ENCODE data around the gene BCAS3. TPM values are rescaled to one million over a fixed set of nuclear protein-coding genes. Genes with fewer than 3 reads are reported as not detected.

The BCAS3 gene
- total RNA-seq, 1 donor from 2014 or later = 29.6 TPM

DNA sequence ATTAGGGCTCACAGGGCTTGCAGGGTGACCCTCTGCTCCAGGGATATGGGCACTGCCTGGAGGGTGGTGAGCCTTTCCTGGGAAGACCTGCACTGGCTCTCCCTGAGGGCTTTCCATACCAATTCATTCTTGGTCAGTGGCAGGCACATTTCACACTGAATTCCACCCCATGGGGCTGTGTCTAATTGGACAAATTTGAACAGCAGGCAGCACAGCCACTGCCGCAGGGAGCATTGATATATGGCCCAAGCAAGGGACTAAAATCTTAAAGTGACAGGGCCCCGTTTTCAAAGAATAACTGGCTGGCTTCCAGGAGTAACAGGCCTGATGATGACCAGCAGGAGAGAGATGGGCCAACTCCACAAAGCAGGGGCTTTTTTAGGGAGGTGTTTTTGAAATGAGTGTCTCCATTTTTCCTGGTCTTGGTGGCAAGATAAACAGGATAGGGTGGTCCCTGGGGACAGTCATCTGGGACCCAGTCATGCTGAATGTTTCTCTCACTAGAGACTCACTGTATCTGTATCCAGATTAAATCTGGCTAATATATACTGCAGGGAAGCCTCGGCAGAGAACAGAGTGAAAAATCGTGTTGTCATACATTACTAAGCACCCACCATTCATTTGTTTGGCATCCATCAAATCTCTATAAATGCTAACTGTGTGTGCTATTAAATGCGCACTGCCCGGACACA, 647.9 kb downstream of the BCAS3 start:
- TF ChIP-seq, protein P1, sequence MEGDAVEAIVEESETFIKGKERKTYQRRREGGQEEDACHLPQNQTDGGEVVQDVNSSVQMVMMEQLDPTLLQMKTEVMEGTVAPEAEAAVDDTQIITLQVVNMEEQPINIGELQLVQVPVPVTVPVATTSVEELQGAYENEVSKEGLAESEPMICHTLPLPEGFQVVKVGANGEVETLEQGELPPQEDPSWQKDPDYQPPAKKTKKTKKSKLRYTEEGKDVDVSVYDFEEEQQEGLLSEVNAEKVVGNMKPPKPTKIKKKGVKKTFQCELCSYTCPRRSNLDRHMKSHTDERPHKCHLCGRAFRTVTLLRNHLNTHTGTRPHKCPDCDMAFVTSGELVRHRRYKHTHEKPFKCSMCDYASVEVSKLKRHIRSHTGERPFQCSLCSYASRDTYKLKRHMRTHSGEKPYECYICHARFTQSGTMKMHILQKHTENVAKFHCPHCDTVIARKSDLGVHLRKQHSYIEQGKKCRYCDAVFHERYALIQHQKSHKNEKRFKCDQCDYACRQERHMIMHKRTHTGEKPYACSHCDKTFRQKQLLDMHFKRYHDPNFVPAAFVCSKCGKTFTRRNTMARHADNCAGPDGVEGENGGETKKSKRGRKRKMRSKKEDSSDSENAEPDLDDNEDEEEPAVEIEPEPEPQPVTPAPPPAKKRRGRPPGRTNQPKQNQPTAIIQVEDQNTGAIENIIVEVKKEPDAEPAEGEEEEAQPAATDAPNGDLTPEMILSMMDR (IDR thresholded peaks at IDR 0.05) = no peak

DNA sequence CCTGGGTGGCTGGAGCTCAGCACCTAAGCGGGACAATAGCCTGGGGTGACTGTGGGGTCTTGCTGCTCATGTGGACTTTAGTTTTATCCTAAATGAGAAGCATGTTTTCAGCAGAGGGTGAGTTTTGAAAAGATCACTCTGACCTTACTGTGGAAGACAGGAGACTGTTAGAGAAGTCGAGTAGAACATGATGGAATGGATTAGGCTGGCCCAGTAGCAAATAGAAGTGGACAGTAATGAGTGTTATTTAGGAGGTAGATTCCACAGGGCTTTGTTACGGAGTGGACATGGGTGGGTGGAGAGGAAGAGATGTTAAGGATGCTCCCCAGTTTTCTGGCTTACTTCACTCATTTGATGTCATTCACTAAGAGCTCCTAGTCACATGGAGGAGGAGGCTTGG, 648.7 kb downstream of the BCAS3 start:
- no peak overlapping the region for H3K4me3 ChIP-seq
- no peaks in the 10 kb centered on the region for H3K27me3 ChIP-seq (ENCODE audit: low read depth)
- TF ChIP-seq, protein P1 (IDR thresholded peaks at IDR 0.05) = no peak
- peak overlapping the region; percentile 56 for H3K27ac ChIP-seq
- H3K9me3 ChIP-seq = no peaks in the 10 kb centered on the region
- no peaks in the 10 kb centered on the region for H3K36me3 ChIP-seq
- H3K4me1 ChIP-seq = peaks cover 38% of the 10 kb centered on the region
- intact Hi-C loops (cut with DNase I) = no loop called here
- DNase-seq (no peak), ATAC-seq (no peak)

More for the DNA sequence above, 647.9 kb downstream of the BCAS3 start:
- Histone ChIP-seq H3K4me3 (no peak overlapping the region), H3K9me3 (no peaks in the 10 kb centered on the region), H3K27ac (peak overlapping the region; percentile 56), H3K27me3 (ENCODE audit: low read depth) (no peaks in the 10 kb centered on the region), H3K4me1 (peaks cover 34% of the 10 kb centered on the region), H3K36me3 (no peaks in the 10 kb centered on the region)
- intact Hi-C loops (cut with DNase I) = no loop called here
- DNase-seq = no peak
- ATAC-seq = peak in 1 of 2 donors; percentile 32

DNA sequence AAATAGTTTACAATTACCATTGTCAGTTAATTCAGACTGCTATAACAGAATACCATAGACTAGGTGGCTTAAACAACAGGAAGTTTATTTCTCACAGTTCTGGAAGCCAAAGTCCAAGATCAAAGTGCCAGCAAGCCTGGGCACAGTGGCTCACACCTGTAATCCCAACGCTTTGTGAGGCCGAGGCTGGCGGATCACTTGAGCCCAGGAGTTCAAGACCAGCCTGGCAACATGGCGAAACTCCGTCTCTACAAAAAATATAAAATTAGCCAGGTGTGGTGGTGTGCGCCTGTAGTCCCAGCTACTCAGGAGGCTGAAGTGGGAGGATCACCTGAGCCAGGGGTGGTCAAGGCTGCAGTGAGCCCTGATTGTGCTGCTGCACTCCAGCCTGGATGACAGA, 650.7 kb downstream of the BCAS3 start:
- DNase-seq (no peak), ATAC-seq (no peak)

DNA sequence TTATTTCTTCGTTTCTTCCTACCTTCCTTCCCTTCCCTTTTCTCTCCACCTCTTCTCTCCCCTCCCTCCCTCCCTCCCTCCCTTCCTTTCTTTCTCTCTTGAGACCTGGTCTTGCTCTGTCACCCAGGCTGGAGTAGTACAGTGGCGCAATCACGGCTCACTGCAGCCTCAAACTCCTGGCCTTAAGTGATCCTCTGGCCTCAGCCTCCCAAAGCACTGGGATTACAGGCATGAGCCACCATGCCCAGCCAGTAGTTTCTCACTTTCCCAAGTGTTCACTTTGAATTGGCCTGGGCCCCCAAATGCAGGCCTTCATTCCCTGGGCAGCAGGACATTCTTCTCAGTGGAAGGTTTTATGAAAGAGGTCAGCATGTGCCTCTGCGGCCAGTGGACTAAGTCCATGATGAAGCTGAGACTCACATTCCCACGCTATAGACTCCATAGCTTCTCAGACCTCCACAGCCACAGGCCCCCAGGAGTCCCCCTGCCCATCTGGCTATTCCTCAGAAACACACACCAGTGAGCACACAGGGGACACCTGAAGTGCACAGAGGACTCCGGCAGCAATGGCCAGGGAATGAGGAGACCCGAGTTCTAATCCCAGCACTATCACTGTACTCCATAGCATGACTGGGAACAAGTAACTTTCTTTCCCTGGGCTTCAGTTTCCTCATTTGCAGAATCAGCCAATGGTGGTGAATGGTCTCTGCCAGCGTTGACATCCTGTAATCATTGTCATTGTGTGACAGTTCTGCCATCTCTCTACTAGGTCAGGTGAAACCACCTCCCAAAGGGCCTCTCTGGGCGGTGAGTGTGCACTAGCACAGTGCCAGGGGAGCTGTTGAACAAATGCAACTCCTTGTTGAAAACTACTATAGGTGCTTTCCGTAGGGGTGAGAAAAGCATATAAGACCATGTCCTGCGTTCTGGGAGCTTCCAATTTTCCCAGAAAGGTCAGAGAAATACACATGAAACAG, 652.8 kb downstream of the BCAS3 start:
- intact Hi-C loops (cut with DNase I) = no loop called here
- ATAC-seq = no peak
- DNase-seq = no peak

More for the DNA sequence above, 650.7 kb downstream of the BCAS3 start:
- TF ChIP-seq, protein P1 (IDR thresholded peaks at IDR 0.05) = no peak
- no peaks in the 10 kb centered on the region for H3K36me3 ChIP-seq
- H3K4me1 ChIP-seq = peaks cover 42% of the 10 kb centered on the region
- no peaks in the 10 kb centered on the region for H3K9me3 ChIP-seq
- no peak overlapping the region for H3K4me3 ChIP-seq
- H3K27ac ChIP-seq = no peak overlapping the region
- no peaks in the 10 kb centered on the region for H3K27me3 ChIP-seq (ENCODE audit: low read depth)
- intact Hi-C loops (cut with DNase I) = no loop called here

DNA sequence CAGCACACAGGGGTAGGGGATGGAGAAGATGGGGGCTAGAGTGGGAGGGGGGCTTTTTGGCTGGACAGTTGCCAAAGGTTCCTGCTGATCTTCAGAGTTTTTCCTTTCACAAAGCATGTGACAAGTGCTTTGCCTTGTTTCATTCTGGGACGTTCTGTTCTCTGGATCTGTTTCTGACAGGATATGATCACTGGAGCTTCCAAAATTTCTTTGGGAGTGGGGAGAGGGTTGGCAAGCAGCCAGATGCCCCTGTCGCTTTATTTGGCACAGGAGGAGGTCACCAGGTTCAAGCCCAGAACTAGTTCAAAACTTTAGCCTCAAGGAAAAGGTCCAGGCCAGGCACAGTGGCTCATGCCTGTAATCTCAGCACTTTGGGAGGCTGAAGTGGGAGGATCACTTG, 653.5 kb downstream of the BCAS3 start:
- H3K4me3 ChIP-seq = no peak overlapping the region
- no peaks in the 10 kb centered on the region for H3K9me3 ChIP-seq
- no peaks in the 10 kb centered on the region for H3K27me3 ChIP-seq (ENCODE audit: low read depth)
- H3K27ac ChIP-seq = peak overlapping the region; percentile 67
- peaks cover 29% of the 10 kb centered on the region for H3K4me1 ChIP-seq
- DNase-seq (no peak), ATAC-seq (no peak)
- intact Hi-C loops (cut with DNase I) = no loop called here
- no peaks in the 10 kb centered on the region for H3K36me3 ChIP-seq
- TF ChIP-seq, protein P1 (IDR thresholded peaks at IDR 0.05) = no peak

More for the DNA sequence above, 652.8 kb downstream of the BCAS3 start:
- Histone ChIP-seq H3K4me3 (no peak overlapping the region), H3K4me1 (peaks cover 29% of the 10 kb centered on the region), H3K27ac (peak overlapping the region; percentile 67), H3K9me3 (no peaks in the 10 kb centered on the region), H3K36me3 (no peaks in the 10 kb centered on the region), H3K27me3 (ENCODE audit: low read depth) (no peaks in the 10 kb centered on the region)
- TF ChIP-seq, protein P1 (IDR thresholded peaks at IDR 0.05) = no peak
